OCI-M2 (cell line): Measurements from ENCODE around the gene VPS13D.

Experiments
- DNase-seq: peaks from one replicate; lab custom pipeline; 2025; ENCODE audit not compliant: unreplicated experiment; lab: John Stamatoyannopoulos, UW

Gene VPS13D

GRCh38 chr1:12480748-12481362 is 251.0 kb downstream of the VPS13D start:
- no peak for DNase-seq

GRCh38 chr1:12481928-12482327 is 252.1 kb downstream of the VPS13D start:
- DNase-seq: no peak

- no peak for DNase-seq
Observed at GRCh38 chr1:12482988-12483387, 253.2 kb downstream of the VPS13D start.

GRCh38 chr1:12485231-12486058 is 255.6 kb downstream of the VPS13D start:
- DNase-seq: no peak

GRCh38 chr1:12486059-12486341 is 256.2 kb downstream of the VPS13D start:
- DNase-seq: no peak

- DNase-seq: no peak
Observed at GRCh38 chr1:12486401-12487005, 256.7 kb downstream of the VPS13D start.

- no peak for DNase-seq
Observed at GRCh38 chr1:12487520-12487919, 257.7 kb downstream of the VPS13D start.

GRCh38 chr1:12488666-12489354 is 259.0 kb downstream of the VPS13D start:
- DNase-seq: no peak

GRCh38 chr1:12490532-12491142 is 260.8 kb downstream of the VPS13D start:
- DNase-seq: no peak

GRCh38 chr1:12491656-12492055 is 261.8 kb downstream of the VPS13D start:
- no peak for DNase-seq

GRCh38 chr1:12495725-12496124 is 265.9 kb downstream of the VPS13D start:
- no peak for DNase-seq

- no peak for DNase-seq
Observed at GRCh38 chr1:12496154-12496961, 266.5 kb downstream of the VPS13D start.

GRCh38 chr1:12499539-12500240 is 269.9 kb downstream of the VPS13D start:
- DNase-seq: no peak

- no peak for DNase-seq
Observed at GRCh38 chr1:12501661-12502060, 271.8 kb downstream of the VPS13D start.

GRCh38 chr1:12502336-12503109 is 272.7 kb downstream of the VPS13D start:
- DNase-seq: no peak

GRCh38 chr1:12503709-12504108 is 273.9 kb downstream of the VPS13D start:
- no peak for DNase-seq

- DNase-seq: no peak
Observed at GRCh38 chr1:12504601-12505000, 274.8 kb downstream of the VPS13D start.

GRCh38 chr1:12505231-12505630 is 275.4 kb downstream of the VPS13D start:
- no peak for DNase-seq

GRCh38 chr1:12505639-12506280 is 275.9 kb downstream of the VPS13D start:
- DNase-seq: no peak
